Liver (tissue), 9 donors: ENCODE measurements around the gene NFYC. TPM values are rescaled to one million over a fixed set of nuclear protein-coding genes. Genes with fewer than 3 reads are reported as not detected.

Experiments
- DNase-seq: peaks from one replicate; pipeline ENCODE4 v3.0.0-alpha.2; 2017; ENCODE audit warnings: low spot score
- H3K27ac ChIP-seq, 2 donors: one replicate each; pipeline ENCODE4 v1.7.0; 2013; ENCODE audit warnings: inconsistent platforms in 2 of 2, low read length in 2 of 2, control low read depth in 1 of 2, low read depth in 1 of 2, mild to moderate bottlenecking in 1 of 2
- H3K27me3 ChIP-seq, 4 donors: one replicate each; pipeline versions ENCODE4 v1.6.1 to v1.7.0; 2013; ENCODE audit warnings: low read length in 3 of 4, inconsistent platforms in 1 of 4, mild to moderate bottlenecking in 1 of 4, moderate library complexity in 1 of 4; ENCODE audit not compliant: control insufficient read depth in 4 of 4, insufficient read depth in 4 of 4
- H3K36me3 ChIP-seq, 4 donors: one replicate each; pipeline versions ENCODE4 v1.6.1 to v1.7.0; 2013; ENCODE audit warnings: low read length in 3 of 4, mild to moderate bottlenecking in 3 of 4, low read depth in 1 of 4, moderate library complexity in 1 of 4; ENCODE audit not compliant: control insufficient read depth in 4 of 4, insufficient read depth in 3 of 4
- H3K4me1 ChIP-seq, 4 donors: one replicate each; pipeline versions ENCODE4 v1.6.1 to v1.7.0; 2013; ENCODE audit warnings: low read length in 3 of 4, mild to moderate bottlenecking in 3 of 4, moderate library complexity in 1 of 4; ENCODE audit not compliant: control insufficient read depth in 4 of 4, insufficient read depth in 4 of 4
- H3K4me3 ChIP-seq, 3 donors: one replicate each; pipeline versions ENCODE4 v1.6.1 to v1.7.0; 2013; ENCODE audit warnings: low read length in 3 of 3, control low read depth in 1 of 3, low read depth in 1 of 3, mild to moderate bottlenecking in 1 of 3
- H3K9ac ChIP-seq, 2 donors: one replicate each; pipeline ENCODE4 v1.7.0; 2013; ENCODE audit warnings: low read length in 2 of 2, mild to moderate bottlenecking in 2 of 2, moderate library complexity in 2 of 2, control low read depth in 1 of 2, low read depth in 1 of 2
- H3K9me3 ChIP-seq, 4 donors: one replicate each; pipeline versions ENCODE4 v1.6.1 to v1.7.0; 2013; ENCODE audit warnings: low read length in 3 of 4; ENCODE audit not compliant: control insufficient read depth in 4 of 4
- EGR1 ChIP-seq, 2 donors: IDR thresholded peaks; 2 replicates each; pipeline ENCODE4 v1.6.1; 2016 to 2018; ENCODE audit warnings: antibody characterized with exemption in 2 of 2, low read depth in 2 of 2
- FOXA1 ChIP-seq: IDR thresholded peaks from 2 replicates; pipeline ENCODE4 v1.6.1; 2016; ENCODE audit warnings: antibody characterized with exemption
- FOXA2 ChIP-seq: IDR thresholded peaks from 2 replicates; pipeline ENCODE4 v1.6.1; 2016; ENCODE audit warnings: antibody characterized with exemption
- GABPA ChIP-seq, 2 donors: IDR thresholded peaks in 1 of 2; conservative IDR thresholded peaks in 1 of 2; 2 replicates each; pipeline ENCODE4 v1.6.1; 2016; ENCODE audit warnings: antibody characterized with exemption in 2 of 2, mild to moderate bottlenecking in 1 of 2, moderate library complexity in 1 of 2
- HNF4A ChIP-seq, 2 donors: conservative IDR thresholded peaks; 2 replicates each; pipeline ENCODE4 v1.6.1; 2016; ENCODE audit warnings: antibody characterized with exemption in 2 of 2, mild to moderate bottlenecking in 2 of 2
- HNF4G ChIP-seq: IDR thresholded peaks from 2 replicates; pipeline ENCODE4 v1.6.1; 2016; ENCODE audit warnings: antibody characterized with exemption
- JUND ChIP-seq, 2 donors: IDR thresholded peaks; 2 replicates each; pipeline ENCODE4 v1.6.1; 2016; ENCODE audit warnings: antibody characterized with exemption in 2 of 2
- NR2F2 ChIP-seq: IDR thresholded peaks from 2 replicates; pipeline ENCODE4 v1.6.1; 2016; ENCODE audit warnings: antibody characterized with exemption
- RAD21 ChIP-seq, 2 donors: IDR thresholded peaks; 2 replicates each; pipeline ENCODE4 v1.6.1; 2016; ENCODE audit warnings: antibody characterized with exemption in 2 of 2, mild to moderate bottlenecking in 2 of 2
- RXRA ChIP-seq, 2 donors: IDR thresholded peaks; 2 replicates each; pipeline ENCODE4 v1.6.1; 2017 to 2018; ENCODE audit warnings: antibody characterized with exemption in 2 of 2, mild to moderate bottlenecking in 1 of 2
- SP1 ChIP-seq: IDR thresholded peaks from 2 replicates; pipeline ENCODE4 v1.6.1; 2018; ENCODE audit warnings: antibody characterized with exemption, mild to moderate bottlenecking
- TAF1 ChIP-seq: conservative IDR thresholded peaks from 2 replicates; pipeline ENCODE4 v1.6.1; 2016; ENCODE audit warnings: antibody characterized with exemption, mild to moderate bottlenecking
- YY1 ChIP-seq: IDR thresholded peaks from 2 replicates; pipeline ENCODE4 v1.6.1; 2016; ENCODE audit warnings: antibody characterized with exemption, mild to moderate bottlenecking
- WGBS: extraction: QIAGEN DNeasy Blood & Tissue Kit; methylation state at CpG from one replicate; pipeline ENCODE4 v1.1.7; 2013; 5-methylcytosine and 5-hydroxymethylcytosine counted together
- polyA plus RNA-seq, 2 donors: library from polyadenylated mRNA; stranded (reverse) in 1 of 2; unstranded in 1 of 2; fragments of 200-250 nt in 1 of 2; fragments of >200 nt in 1 of 2; fragmentation: Nextera tagmentation in 1 of 2; extraction: Ambion mirVana in 1 of 2; gene quantifications; one replicate each; pipeline versions ENCODE4 v1.2.1 to v1.2.3, GENCODE V29; 2013 to 2015
- total RNA-seq, 2 donors: library from RNA; depleted of rRNA; stranded (reverse); fragments of >200 nt; gene quantifications; one replicate each; pipeline ENCODE4 v1.2.3, GENCODE V29; 2014
- TF ChIP-seq, protein P1 (sequence below): IDR thresholded peaks from 2 replicates; pipeline ENCODE4 v1.6.1; 2016; ENCODE audit warnings: antibody characterized with exemption
- TF ChIP-seq, protein P2 (sequence below): IDR thresholded peaks from 2 replicates; pipeline ENCODE4 v1.6.1; 2016; ENCODE audit warnings: antibody characterized with exemption
- TF ChIP-seq, protein P3 (sequence below): IDR thresholded peaks from 2 replicates; pipeline ENCODE4 v1.6.1; 2016; ENCODE audit warnings: antibody characterized with exemption, mild to moderate bottlenecking
- TF ChIP-seq, protein P4 (sequence below): fragments of 150-350 bp; IDR thresholded peaks from 2 replicates; pipeline ENCODE4 v1.5.1; 2017; ENCODE audit warnings: improper control_type of control experiment, low read depth, low read length; ENCODE audit not compliant: missing input control
- TF ChIP-seq, protein P5 (sequence below): IDR thresholded peaks from 2 replicates; pipeline ENCODE4 v1.6.1; 2016; ENCODE audit warnings: antibody characterized with exemption
- donor health status: healthy.
- donor health status: healthy.
- donor health status: healthy.
- donor health status: healthy.
- donor health status: healthy.

Gene NFYC
- total and polyA plus RNA-seq, 4 donors, result 18.3 to 28.1 (median 26.8) TPM

DNA sequence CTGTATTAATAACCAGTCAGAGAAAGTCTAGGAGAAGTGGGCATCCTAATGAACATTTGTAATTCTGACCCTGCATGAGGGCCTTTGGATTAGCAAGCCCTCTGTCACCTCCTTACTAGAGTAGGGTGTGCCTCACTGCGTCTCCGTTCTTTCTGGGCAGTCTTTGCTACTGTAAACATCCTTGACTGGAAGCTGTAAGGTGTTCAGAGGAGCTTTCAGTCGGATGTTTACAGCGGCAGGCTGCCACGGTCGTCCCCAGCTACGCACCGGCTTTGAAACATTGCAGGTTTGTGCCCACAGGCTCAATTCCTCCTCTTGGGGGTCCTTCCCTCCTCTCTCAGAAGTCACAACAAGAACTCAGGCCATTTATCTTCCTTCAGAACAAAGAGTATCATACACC is 62.7 kb downstream of the NFYC start (continued):
- TF ChIP-seq, protein P1, sequence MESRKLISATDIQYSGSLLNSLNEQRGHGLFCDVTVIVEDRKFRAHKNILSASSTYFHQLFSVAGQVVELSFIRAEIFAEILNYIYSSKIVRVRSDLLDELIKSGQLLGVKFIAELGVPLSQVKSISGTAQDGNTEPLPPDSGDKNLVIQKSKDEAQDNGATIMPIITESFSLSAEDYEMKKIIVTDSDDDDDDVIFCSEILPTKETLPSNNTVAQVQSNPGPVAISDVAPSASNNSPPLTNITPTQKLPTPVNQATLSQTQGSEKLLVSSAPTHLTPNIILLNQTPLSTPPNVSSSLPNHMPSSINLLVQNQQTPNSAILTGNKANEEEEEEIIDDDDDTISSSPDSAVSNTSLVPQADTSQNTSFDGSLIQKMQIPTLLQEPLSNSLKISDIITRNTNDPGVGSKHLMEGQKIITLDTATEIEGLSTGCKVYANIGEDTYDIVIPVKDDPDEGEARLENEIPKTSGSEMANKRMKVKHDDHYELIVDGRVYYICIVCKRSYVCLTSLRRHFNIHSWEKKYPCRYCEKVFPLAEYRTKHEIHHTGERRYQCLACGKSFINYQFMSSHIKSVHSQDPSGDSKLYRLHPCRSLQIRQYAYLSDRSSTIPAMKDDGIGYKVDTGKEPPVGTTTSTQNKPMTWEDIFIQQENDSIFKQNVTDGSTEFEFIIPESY, result no peak
- TF ChIP-seq, protein P2, sequence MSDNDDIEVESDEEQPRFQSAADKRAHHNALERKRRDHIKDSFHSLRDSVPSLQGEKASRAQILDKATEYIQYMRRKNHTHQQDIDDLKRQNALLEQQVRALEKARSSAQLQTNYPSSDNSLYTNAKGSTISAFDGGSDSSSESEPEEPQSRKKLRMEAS, result no peak
- TF ChIP-seq GABPA (IDR thresholded peaks at IDR 0.05 in 1 of 2, conservative IDR thresholded peaks at IDR 0.05 in 1 of 2), result no peak

DNA sequence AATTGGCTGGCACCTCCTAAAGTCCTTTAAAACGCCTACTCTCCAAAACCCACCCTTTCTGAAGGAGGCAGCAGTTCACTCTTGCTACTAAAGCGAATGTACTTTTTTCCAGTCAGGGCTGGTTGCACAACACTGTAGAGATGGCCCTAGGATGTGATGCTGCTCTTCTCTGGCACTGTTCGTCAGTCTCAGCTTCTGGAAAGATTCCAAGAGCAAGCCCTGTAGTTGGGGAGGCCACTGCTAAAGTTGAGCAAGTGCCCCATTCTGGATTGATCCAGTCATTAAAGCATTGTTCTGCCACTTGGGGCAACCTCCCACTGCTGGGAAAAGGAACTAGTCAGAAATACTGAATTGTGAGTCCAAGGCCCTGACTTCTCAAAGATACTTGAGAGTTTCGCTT is 63.6 kb downstream of the NFYC start:
- Histone ChIP-seq H3K4me3 (no peak overlapping the region), H3K27ac (peak overlapping the region; percentile 53 to 72), H3K36me3 (peaks cover 6 to 39% (median 25%) of the 10 kb centered on the region in 4 donors), H3K9me3 (no peaks in the 10 kb centered on the region), H3K4me1 (peaks cover 20 to 64% (median 56%) of the 10 kb centered on the region in 4 donors), H3K27me3 (no peaks in the 10 kb centered on the region), H3K9ac (no peak overlapping the region)
- TF ChIP-seq FOXA1 (no peak), FOXA2 (no peak), JUND (IDR thresholded peaks at IDR 0.05) (peak in 1 of 2 donors; percentile 79), HNF4G (no peak), RXRA (IDR thresholded peaks at IDR 0.05) (peak; percentile 74 to 90), YY1 (peak; percentile 91), SP1 (peak; percentile 79), GABPA (IDR thresholded peaks at IDR 0.05 in 1 of 2, conservative IDR thresholded peaks at IDR 0.05 in 1 of 2) (no peak), NR2F2 (no peak), RAD21 (IDR thresholded peaks at IDR 0.05) (peak; percentile 53 to 72), TAF1 (no peak), HNF4A (conservative IDR thresholded peaks at IDR 0.05) (peak; percentile 77 to 80), EGR1 (IDR thresholded peaks at IDR 0.05; ENCODE audit: low read depth in 2 of 2) (no peak)
- TF ChIP-seq, protein P3, sequence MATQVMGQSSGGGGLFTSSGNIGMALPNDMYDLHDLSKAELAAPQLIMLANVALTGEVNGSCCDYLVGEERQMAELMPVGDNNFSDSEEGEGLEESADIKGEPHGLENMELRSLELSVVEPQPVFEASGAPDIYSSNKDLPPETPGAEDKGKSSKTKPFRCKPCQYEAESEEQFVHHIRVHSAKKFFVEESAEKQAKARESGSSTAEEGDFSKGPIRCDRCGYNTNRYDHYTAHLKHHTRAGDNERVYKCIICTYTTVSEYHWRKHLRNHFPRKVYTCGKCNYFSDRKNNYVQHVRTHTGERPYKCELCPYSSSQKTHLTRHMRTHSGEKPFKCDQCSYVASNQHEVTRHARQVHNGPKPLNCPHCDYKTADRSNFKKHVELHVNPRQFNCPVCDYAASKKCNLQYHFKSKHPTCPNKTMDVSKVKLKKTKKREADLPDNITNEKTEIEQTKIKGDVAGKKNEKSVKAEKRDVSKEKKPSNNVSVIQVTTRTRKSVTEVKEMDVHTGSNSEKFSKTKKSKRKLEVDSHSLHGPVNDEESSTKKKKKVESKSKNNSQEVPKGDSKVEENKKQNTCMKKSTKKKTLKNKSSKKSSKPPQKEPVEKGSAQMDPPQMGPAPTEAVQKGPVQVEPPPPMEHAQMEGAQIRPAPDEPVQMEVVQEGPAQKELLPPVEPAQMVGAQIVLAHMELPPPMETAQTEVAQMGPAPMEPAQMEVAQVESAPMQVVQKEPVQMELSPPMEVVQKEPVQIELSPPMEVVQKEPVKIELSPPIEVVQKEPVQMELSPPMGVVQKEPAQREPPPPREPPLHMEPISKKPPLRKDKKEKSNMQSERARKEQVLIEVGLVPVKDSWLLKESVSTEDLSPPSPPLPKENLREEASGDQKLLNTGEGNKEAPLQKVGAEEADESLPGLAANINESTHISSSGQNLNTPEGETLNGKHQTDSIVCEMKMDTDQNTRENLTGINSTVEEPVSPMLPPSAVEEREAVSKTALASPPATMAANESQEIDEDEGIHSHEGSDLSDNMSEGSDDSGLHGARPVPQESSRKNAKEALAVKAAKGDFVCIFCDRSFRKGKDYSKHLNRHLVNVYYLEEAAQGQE, result peak; percentile 35
- TF ChIP-seq, protein P4, sequence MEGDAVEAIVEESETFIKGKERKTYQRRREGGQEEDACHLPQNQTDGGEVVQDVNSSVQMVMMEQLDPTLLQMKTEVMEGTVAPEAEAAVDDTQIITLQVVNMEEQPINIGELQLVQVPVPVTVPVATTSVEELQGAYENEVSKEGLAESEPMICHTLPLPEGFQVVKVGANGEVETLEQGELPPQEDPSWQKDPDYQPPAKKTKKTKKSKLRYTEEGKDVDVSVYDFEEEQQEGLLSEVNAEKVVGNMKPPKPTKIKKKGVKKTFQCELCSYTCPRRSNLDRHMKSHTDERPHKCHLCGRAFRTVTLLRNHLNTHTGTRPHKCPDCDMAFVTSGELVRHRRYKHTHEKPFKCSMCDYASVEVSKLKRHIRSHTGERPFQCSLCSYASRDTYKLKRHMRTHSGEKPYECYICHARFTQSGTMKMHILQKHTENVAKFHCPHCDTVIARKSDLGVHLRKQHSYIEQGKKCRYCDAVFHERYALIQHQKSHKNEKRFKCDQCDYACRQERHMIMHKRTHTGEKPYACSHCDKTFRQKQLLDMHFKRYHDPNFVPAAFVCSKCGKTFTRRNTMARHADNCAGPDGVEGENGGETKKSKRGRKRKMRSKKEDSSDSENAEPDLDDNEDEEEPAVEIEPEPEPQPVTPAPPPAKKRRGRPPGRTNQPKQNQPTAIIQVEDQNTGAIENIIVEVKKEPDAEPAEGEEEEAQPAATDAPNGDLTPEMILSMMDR, result no peak
- TF ChIP-seq, protein P5, sequence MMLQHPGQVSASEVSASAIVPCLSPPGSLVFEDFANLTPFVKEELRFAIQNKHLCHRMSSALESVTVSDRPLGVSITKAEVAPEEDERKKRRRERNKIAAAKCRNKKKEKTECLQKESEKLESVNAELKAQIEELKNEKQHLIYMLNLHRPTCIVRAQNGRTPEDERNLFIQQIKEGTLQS, result peak; percentile 17
- TF ChIP-seq, protein P1, result peak; percentile 84
- TF ChIP-seq, protein P2, result peak; percentile 52
- no peak for DNase-seq
- 41% methylated on average over 4 of the region's 4 CpGs for WGBS
